ENCODE data around the gene BGLAP.

Gene BGLAP

GRCh38 chr1:156226782-156227181 is 15.2 kb upstream of the BGLAP start:
- TF ChIP-seq, protein P1, sequence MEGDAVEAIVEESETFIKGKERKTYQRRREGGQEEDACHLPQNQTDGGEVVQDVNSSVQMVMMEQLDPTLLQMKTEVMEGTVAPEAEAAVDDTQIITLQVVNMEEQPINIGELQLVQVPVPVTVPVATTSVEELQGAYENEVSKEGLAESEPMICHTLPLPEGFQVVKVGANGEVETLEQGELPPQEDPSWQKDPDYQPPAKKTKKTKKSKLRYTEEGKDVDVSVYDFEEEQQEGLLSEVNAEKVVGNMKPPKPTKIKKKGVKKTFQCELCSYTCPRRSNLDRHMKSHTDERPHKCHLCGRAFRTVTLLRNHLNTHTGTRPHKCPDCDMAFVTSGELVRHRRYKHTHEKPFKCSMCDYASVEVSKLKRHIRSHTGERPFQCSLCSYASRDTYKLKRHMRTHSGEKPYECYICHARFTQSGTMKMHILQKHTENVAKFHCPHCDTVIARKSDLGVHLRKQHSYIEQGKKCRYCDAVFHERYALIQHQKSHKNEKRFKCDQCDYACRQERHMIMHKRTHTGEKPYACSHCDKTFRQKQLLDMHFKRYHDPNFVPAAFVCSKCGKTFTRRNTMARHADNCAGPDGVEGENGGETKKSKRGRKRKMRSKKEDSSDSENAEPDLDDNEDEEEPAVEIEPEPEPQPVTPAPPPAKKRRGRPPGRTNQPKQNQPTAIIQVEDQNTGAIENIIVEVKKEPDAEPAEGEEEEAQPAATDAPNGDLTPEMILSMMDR (IDR thresholded peaks at IDR 0.05; ENCODE audit: extremely low read depth, missing control alignments) = no peak
- DNase-seq (ENCODE audit: low spot score) = no peak

DNA sequence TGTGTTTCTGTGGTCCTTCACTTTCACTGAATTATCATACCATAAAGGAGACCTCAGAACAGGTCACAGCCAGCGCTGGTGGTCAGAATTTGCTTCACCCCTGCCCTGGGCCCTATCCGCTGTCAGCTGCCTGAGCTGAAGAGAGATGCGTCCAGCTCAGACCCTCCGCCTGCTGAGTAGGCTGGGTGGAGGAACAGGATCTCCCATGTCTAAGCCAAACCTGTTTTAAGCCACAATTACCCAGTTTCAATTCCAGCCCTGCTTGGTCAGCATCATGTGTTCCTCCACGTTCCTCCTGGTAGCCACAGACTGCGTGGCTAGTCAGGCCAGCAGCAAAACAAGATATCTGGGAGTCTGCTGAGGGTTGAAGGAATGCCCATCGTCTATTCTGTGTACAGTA is 13.5 kb upstream of the BGLAP start:
- TF ChIP-seq, protein P1 (IDR thresholded peaks at IDR 0.05; ENCODE audit: extremely low read depth, missing control alignments) = no peak
- no peak for DNase-seq (ENCODE audit: low spot score)

DNA sequence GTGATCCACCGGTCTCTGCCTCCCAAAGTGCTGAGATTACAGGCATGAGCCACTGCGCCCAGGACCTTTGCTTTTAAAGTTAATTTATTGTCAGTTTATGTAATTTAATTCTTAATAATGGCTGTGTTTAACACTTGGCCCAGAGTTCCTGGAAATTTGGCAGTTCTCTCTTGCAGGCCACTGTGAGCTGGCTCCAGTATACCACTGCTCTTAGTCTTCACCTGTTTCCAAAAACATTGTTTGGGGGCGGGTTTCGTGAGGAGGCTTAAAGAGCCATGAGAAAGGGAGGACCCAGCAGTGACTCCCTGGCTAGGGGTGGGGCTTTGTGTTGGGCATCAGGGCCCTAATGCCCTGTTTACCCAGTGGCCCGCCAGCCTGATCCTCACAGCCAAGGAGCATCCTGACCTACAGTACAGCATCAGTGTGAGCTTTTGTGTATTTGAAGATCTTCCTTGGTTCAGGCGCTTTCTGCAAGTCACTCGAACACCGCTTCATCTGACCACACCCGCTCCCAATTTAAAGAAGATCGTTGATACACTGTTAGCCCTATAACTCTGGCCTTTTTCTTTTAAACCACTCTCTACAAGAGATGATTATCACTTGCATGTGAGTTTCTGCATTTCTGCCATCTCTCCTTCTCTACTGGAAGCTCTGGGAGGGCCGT is 12.0 kb upstream of the BGLAP start:
- DNase-seq (ENCODE audit: low spot score) = no peak
- TF ChIP-seq, protein P1 (IDR thresholded peaks at IDR 0.05; ENCODE audit: extremely low read depth, missing control alignments) = no peak

DNA sequence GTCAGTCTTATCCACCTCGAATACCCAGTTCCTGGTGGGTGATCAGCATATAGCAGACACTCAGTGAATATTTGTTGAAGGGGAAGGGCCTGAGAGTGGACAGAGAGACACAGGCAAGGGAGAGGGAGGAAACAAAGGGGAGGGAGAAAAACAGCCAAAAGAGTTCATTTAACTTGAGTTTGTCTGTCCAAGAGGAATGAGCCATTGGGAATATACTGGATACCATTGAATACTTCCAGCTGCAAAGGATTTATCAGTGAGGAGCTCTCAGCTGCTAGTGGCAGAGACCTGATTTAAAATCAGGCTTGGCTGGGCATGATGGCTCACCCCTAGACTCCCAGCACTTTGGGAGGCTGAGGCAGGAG is 11.5 kb upstream of the BGLAP start:
- TF ChIP-seq, protein P1 (IDR thresholded peaks at IDR 0.05; ENCODE audit: extremely low read depth, missing control alignments) = no peak
- DNase-seq (ENCODE audit: low spot score) = no peak

DNA sequence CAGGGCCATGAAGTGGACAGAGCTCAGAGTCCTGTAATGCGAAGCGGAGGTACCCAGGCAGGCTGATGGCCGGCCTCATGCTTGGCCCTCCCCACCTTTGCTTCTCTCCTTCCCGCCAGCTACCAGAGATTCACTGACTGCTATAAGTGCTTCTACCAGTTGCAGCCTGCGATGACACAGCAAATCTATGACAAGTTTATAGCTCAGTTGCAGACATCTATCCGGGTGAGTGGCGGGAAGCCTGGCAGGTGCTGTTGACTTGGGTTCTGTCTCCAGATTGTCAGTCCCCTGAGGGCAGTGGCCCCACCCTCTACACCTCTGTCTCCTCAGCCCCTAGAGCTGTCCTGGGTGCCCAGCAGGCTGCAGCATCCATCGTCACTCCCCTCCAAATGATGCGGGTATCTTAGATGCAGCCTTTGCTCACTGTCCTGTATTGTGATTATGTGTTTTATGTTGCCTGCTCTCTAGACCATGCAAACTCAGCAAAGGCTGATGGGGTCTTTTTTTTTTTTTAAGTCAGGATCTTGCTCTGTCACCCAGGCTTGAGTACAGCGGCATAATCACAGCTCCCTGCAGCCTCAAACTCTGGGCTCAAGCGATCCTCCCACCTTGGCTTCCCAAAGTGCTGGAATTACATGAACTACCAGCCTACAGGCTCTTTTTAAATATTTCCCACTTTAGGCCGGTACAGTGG is 9.6 kb upstream of the BGLAP start:
- TF ChIP-seq, protein P1 (IDR thresholded peaks at IDR 0.05; ENCODE audit: extremely low read depth, missing control alignments) = no peak
- no peak for DNase-seq (ENCODE audit: low spot score)

GRCh38 chr1:156233426-156234127 is 8.4 kb upstream of the BGLAP start:
- DNase-seq (ENCODE audit: low spot score) = no peak
- TF ChIP-seq, protein P1 (IDR thresholded peaks at IDR 0.05; ENCODE audit: extremely low read depth, missing control alignments) = no peak

DNA sequence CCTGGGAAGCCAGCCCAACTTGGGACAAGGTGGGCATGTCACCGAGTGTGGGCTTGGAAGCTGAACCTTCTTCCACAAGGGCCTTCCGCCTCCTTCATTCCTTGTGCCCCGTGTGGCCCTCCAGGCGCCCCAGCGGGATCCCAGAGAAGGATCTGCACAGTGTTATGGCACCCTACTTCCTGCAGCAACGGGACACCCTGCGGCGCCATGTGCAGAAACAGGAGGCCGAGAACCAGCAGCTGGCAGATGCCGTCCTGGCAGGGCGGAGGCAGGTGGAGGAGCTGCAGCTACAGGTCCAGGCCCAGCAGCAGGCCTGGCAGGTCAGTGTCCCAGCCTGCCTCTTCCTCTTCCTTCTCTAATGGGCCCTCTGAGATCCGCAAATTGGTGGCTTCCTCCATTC is 5.8 kb upstream of the BGLAP start:
- TF ChIP-seq, protein P1 (IDR thresholded peaks at IDR 0.05; ENCODE audit: extremely low read depth, missing control alignments) = no peak
- no peak for DNase-seq (ENCODE audit: low spot score)
